ENCODE data around the gene CCDC50. TPM values are rescaled to one million over a fixed set of nuclear protein-coding genes. Genes with fewer than 3 reads are reported as not detected.

CCDC50 gene
- total RNA-seq, 2 experiments from 2014 or later: 31.4 to 43.9 TPM

DNA sequence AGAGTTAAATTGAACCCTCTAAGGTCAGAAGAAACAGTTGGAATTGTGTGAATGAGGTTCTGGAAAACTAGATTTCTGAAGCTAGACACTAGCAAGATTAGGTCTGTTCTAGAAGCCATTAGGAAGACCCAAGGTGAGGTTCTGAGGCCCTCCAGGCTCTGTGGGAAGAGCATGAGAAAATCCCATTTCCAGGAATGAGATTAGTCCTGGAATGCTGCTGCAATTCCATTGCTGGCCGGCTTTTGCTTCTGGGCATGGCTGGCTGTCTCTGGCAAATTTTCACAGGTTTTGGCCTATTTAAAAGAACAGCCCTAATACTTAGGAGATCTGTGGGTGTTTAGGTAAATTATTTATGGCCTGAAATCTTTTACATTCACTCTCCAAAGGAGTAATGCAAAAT, 104.8 kb downstream of the CCDC50 start:
- no peaks in the 10 kb centered on the region for H3K9me3 ChIP-seq (ENCODE audit: low read length)
- no TSS peak for BruUV-seq (replicated peaks)
- POLR2A ChIA-PET: no interaction called here
- H3K9me2 ChIP-seq (ENCODE audit: insufficient read depth, low read length): no peaks in the 10 kb centered on the region
- H3K4me2 ChIP-seq (ENCODE audit: low read length): no peak overlapping the region
- no peaks in the 10 kb centered on the region for H4K20me1 ChIP-seq (ENCODE audit: insufficient read depth, low read length)
- no peak overlapping the region for H3K4me3 ChIP-seq (ENCODE audit: low read depth, low read length, poor library complexity, severe bottlenecking)
- no peak overlapping the region for H2AFZ ChIP-seq (ENCODE audit: low read length)
- no peak overlapping the region for H3K27ac ChIP-seq (ENCODE audit: low read depth, low read length, poor library complexity, severe bottlenecking)
- H3K36me3 ChIP-seq (ENCODE audit: insufficient read depth, low read length): no peaks in the 10 kb centered on the region
- H3K79me2 ChIP-seq (ENCODE audit: insufficient read depth, low read depth, low read length): no peaks in the 10 kb centered on the region
- TF ChIP-seq EZH2phosphoT487 (IDR thresholded peaks at IDR 0.05; ENCODE audit: borderline replicate concordance, low read depth, low read length): no peak
- TF ChIP-seq, protein P1, sequence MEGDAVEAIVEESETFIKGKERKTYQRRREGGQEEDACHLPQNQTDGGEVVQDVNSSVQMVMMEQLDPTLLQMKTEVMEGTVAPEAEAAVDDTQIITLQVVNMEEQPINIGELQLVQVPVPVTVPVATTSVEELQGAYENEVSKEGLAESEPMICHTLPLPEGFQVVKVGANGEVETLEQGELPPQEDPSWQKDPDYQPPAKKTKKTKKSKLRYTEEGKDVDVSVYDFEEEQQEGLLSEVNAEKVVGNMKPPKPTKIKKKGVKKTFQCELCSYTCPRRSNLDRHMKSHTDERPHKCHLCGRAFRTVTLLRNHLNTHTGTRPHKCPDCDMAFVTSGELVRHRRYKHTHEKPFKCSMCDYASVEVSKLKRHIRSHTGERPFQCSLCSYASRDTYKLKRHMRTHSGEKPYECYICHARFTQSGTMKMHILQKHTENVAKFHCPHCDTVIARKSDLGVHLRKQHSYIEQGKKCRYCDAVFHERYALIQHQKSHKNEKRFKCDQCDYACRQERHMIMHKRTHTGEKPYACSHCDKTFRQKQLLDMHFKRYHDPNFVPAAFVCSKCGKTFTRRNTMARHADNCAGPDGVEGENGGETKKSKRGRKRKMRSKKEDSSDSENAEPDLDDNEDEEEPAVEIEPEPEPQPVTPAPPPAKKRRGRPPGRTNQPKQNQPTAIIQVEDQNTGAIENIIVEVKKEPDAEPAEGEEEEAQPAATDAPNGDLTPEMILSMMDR (conservative IDR thresholded peaks at IDR 0.05; ENCODE audit: low read length): no peak
- H3K4me1 ChIP-seq (ENCODE audit: insufficient read depth, low read length, poor library complexity, severe bottlenecking): peaks cover 11% of the 10 kb centered on the region
- CTCF ChIA-PET (ENCODE audit: unreplicated experiment): no interaction called here
- intact Hi-C loops (cut with micrococcal nuclease; ENCODE audit: unreplicated experiment): no loop called here
- no peak for DNase-seq (ENCODE audit: low spot score)

GRCh38 chr3:191435981-191436380, 106.8 kb downstream of the CCDC50 start:
- 0 out of 2 replicates have a peak overlapping the region, but pooled peaks have one; percentile 13 for H3K4me2 ChIP-seq (ENCODE audit: low read length)
- no peaks in the 10 kb centered on the region for H3K9me3 ChIP-seq (ENCODE audit: low read length)
- H3K36me3 ChIP-seq (ENCODE audit: insufficient read depth, low read length): no peaks in the 10 kb centered on the region
- TF ChIP-seq, protein P1 (conservative IDR thresholded peaks at IDR 0.05; ENCODE audit: low read length): no peak
- TF ChIP-seq EZH2phosphoT487 (IDR thresholded peaks at IDR 0.05; ENCODE audit: borderline replicate concordance, low read depth, low read length): no peak
- no peak overlapping the region for H3K4me3 ChIP-seq (ENCODE audit: low read depth, low read length, poor library complexity, severe bottlenecking)
- H3K4me1 ChIP-seq (ENCODE audit: insufficient read depth, low read length, poor library complexity, severe bottlenecking): peaks cover 11% of the 10 kb centered on the region
- BruUV-seq (replicated peaks): no TSS peak
- no peak overlapping the region for H2AFZ ChIP-seq (ENCODE audit: low read length)
- H3K79me2 ChIP-seq (ENCODE audit: insufficient read depth, low read depth, low read length): no peaks in the 10 kb centered on the region
- DNase-seq (ENCODE audit: low spot score): peak; percentile 25
- H3K9me2 ChIP-seq (ENCODE audit: insufficient read depth, low read length): no peaks in the 10 kb centered on the region
- no peak overlapping the region for H3K27ac ChIP-seq (ENCODE audit: low read depth, low read length, poor library complexity, severe bottlenecking)
- H4K20me1 ChIP-seq (ENCODE audit: insufficient read depth, low read length): no peaks in the 10 kb centered on the region
- CTCF ChIA-PET (ENCODE audit: unreplicated experiment): no interaction called here
- POLR2A ChIA-PET: no interaction called here
- intact Hi-C loops (cut with micrococcal nuclease; ENCODE audit: unreplicated experiment): no loop called here

- Histone ChIP-seq H3K4me2 (ENCODE audit: low read length) (no peak overlapping the region), H3K4me1 (ENCODE audit: insufficient read depth, low read length, poor library complexity, severe bottlenecking) (peaks cover 11% of the 10 kb centered on the region), H3K79me2 (ENCODE audit: insufficient read depth, low read depth, low read length) (no peaks in the 10 kb centered on the region), H3K4me3 (ENCODE audit: low read depth, low read length, poor library complexity, severe bottlenecking) (no peak overlapping the region), H3K9me2 (ENCODE audit: insufficient read depth, low read length) (no peaks in the 10 kb centered on the region), H4K20me1 (ENCODE audit: insufficient read depth, low read length) (no peaks in the 10 kb centered on the region), H3K36me3 (ENCODE audit: insufficient read depth, low read length) (no peaks in the 10 kb centered on the region), H2AFZ (ENCODE audit: low read length) (no peak overlapping the region), H3K27ac (ENCODE audit: low read depth, low read length, poor library complexity, severe bottlenecking) (no peak overlapping the region), H3K9me3 (ENCODE audit: low read length) (no peaks in the 10 kb centered on the region)
- POLR2A ChIA-PET: interaction anchor here (0.6 kb wide), 1 partner anchor 910 kb away, joined by 3 read pairs; no protein-coding TSS in a partner anchor
- intact Hi-C loops (cut with micrococcal nuclease; ENCODE audit: unreplicated experiment): no loop called here
- CTCF ChIA-PET (ENCODE audit: unreplicated experiment): no interaction called here
- DNase-seq (ENCODE audit: low spot score): no peak
- TF ChIP-seq, protein P1 (conservative IDR thresholded peaks at IDR 0.05; ENCODE audit: low read length): no peak
- no peak for TF ChIP-seq EZH2phosphoT487 (IDR thresholded peaks at IDR 0.05; ENCODE audit: borderline replicate concordance, low read depth, low read length)
- no TSS peak for BruUV-seq (replicated peaks)
Observed at GRCh38 chr3:191438150-191438814, 109.1 kb downstream of the CCDC50 start.
